ENCODE measurements around the gene ZNF593. TPM values are rescaled to one million over a fixed set of nuclear protein-coding genes. Genes with fewer than 3 reads are reported as not detected.

ZNF593 gene
- total and polyA plus RNA-seq, 10 of the 15 experiments (the other 5 are each of a cell fraction or from before 2014, with no cell fraction given), result 7.7 to 156 (median 51.0) TPM

GRCh38 chr1:26155370-26156284, 14.1 kb upstream of the ZNF593 start:
- Histone ChIP-seq H3K4me1 (ENCODE audit: control insufficient read depth, insufficient read depth, low read length) (no peaks in the 10 kb centered on the region), H3K9me3 (replicated peaks; ENCODE audit: control insufficient read depth, insufficient read depth, low read length) (no peaks in the 10 kb centered on the region), H3K4me2 (ENCODE audit: control insufficient read depth, insufficient read depth) (no peak overlapping the region), H3K79me2 (ENCODE audit: control insufficient read depth, insufficient read depth, low read length) (no peaks in the 10 kb centered on the region), H4K20me1 (ENCODE audit: control insufficient read depth, insufficient read depth) (no peaks in the 10 kb centered on the region), H3K27me3 (replicated peaks in 1 of 2; ENCODE audit: control insufficient read depth in 2 of 2, insufficient read depth in 2 of 2, low read length in 1 of 2) (peaks cover 1 to 12% of the 10 kb centered on the region in 2 experiments), H3K9ac (ENCODE audit: control insufficient read depth, insufficient read depth, low read length) (no peak overlapping the region), H3K36me3 (ENCODE audit: control insufficient read depth in 2 of 2, insufficient read depth in 2 of 2, low read length in 1 of 2) (no peaks in the 10 kb centered on the region), H3K4me3 (no peak overlapping the region), H2AFZ (ENCODE audit: control insufficient read depth, low read depth, low read length) (no peak overlapping the region), H3K27ac (ENCODE audit: control insufficient read depth, insufficient read depth) (no peak overlapping the region)
- no peak for DNase-seq (ENCODE audit: low read depth, low spot score)
- ATAC-seq, result no peak
- intact Hi-C loops (cut with micrococcal nuclease; ENCODE audit: unreplicated experiment), result no loop called here
- SMC1A ChIA-PET (ENCODE audit: uncharacterized antibody, unreplicated experiment), result interaction anchor here (2.3 kb wide), 1 partner anchor 11 kb away, joined by 11 read pairs; no protein-coding TSS in a partner anchor
- no peak for TF ChIP-seq SRF (IDR thresholded peaks at IDR 0.05; ENCODE audit: low read depth in 2 of 2, low read length in 2 of 2)
- TF ChIP-seq KLF5 (IDR thresholded peaks at IDR 0.05; ENCODE audit: partially characterized antibody), result no peak
- TF ChIP-seq CHD2 (IDR thresholded peaks at IDR 0.05; ENCODE audit: borderline replicate concordance, low read depth, low read length), result no peak
- TF ChIP-seq SIN3A (IDR thresholded peaks at IDR 0.05; ENCODE audit: low read depth, low read length), result no peak
- TF ChIP-seq FOXK2 (IDR thresholded peaks at IDR 0.05), result no peak
- TF ChIP-seq NFXL1 (IDR thresholded peaks at IDR 0.05; ENCODE audit: borderline replicate concordance), result no peak
- no peak for TF ChIP-seq SKIL (IDR thresholded peaks at IDR 0.05; ENCODE audit: low read depth, poor library complexity, severe bottlenecking)
- TF ChIP-seq CHD4 (IDR thresholded peaks at IDR 0.05), result no peak
- TF ChIP-seq TCF7 (IDR thresholded peaks at IDR 0.05; ENCODE audit: borderline replicate concordance), result no peak
- TF ChIP-seq EGR1 (IDR thresholded peaks at IDR 0.05; ENCODE audit: borderline replicate concordance in 1 of 2, low read depth in 2 of 2, low read length in 2 of 2), result no peak
- TF ChIP-seq ZNF24 (IDR thresholded peaks at IDR 0.05), result no peak
- TF ChIP-seq ZBTB4 (CRISPR knock-in tag; IDR thresholded peaks at IDR 0.05), result no peak
- no peak for TF ChIP-seq SUZ12 (IDR thresholded peaks at IDR 0.05; ENCODE audit: unreplicated experiment)
- TF ChIP-seq EZH2 (IDR thresholded peaks at IDR 0.05; ENCODE audit: borderline replicate concordance, control insufficient read depth, low read depth, low read length), result no peak
- no peak for TF ChIP-seq TAF1 (IDR thresholded peaks at IDR 0.05; ENCODE audit: borderline replicate concordance, low read depth, low read length)
- TF ChIP-seq CBFB (IDR thresholded peaks at IDR 0.05; ENCODE audit: low read depth), result no peak
- TF ChIP-seq MEF2B (IDR thresholded peaks at IDR 0.05; ENCODE audit: partially characterized antibody, poor library complexity, severe bottlenecking), result no peak
- no peak for FAIRE-seq
- BruUV-seq (replicated peaks), result no TSS peak
- POLR2A ChIA-PET, result no interaction called here
- CTCF ChIA-PET, result interaction anchor here (0.8 to 4.8 kb wide), 5 partner anchors 11 to 128 kb away, joined by 3 to 24 read pairs (median 3); partner anchors contain the start of genes CEP85 and ZNF593
- RAD21 ChIA-PET (ENCODE audit: unreplicated experiment), result no interaction called here
- in situ Hi-C loops (cut with MboI), result no loop called here
- WGBS (ENCODE audit: insufficient coverage, insufficient replicate concordance, low lambda C conversion rate, missing lambda C conversion rate), result 17% methylated on average over 21 of the region's 21 CpGs
